ENCODE data around the gene NSUN4.
"Not testable (repeated sequence)": the region's sequence is repeated elsewhere in the genome, so short reads cannot be mapped to it uniquely, and the experiment has no call there.

The NSUN4 gene

GRCh38 chr1:46367701-46368100 lies 27.1 kb downstream of the NSUN4 start:
- not testable (repeated sequence) for DNase-seq (ENCODE audit: low read depth)

- no peak for DNase-seq (ENCODE audit: low read depth)
Measured at GRCh38 chr1:46368791-46369190, 28.2 kb downstream of the NSUN4 start.

GRCh38 chr1:46369542-46370213 lies 29.1 kb downstream of the NSUN4 start:
- DNase-seq (ENCODE audit: low read depth): no peak

- DNase-seq (ENCODE audit: low read depth): no peak
Measured at GRCh38 chr1:46370214-46370633, 29.6 kb downstream of the NSUN4 start.

- DNase-seq (ENCODE audit: low read depth): no peak
Measured at GRCh38 chr1:46372431-46372830, 31.8 kb downstream of the NSUN4 start.

GRCh38 chr1:46379996-46380395 lies 39.4 kb downstream of the NSUN4 start:
- no peak for DNase-seq (ENCODE audit: low read depth)

- no peak for DNase-seq (ENCODE audit: low read depth)
Measured at GRCh38 chr1:46380508-46380907, 39.9 kb downstream of the NSUN4 start.

GRCh38 chr1:46393510-46393909 lies 52.9 kb downstream of the NSUN4 start:
- no peak for DNase-seq (ENCODE audit: low read depth)

- DNase-seq (ENCODE audit: low read depth): no peak
Measured at GRCh38 chr1:46394108-46394871, 53.7 kb downstream of the NSUN4 start, which contains the start of gene FAAH. TSS of gene FAAH (plus strand) at chr1:46394317. CDS start at chr1:46394349, 32 bp downstream.

GRCh38 chr1:46394872-46395465 lies 54.4 kb downstream of the NSUN4 start:
- DNase-seq (ENCODE audit: low read depth): no peak

- no peak for DNase-seq (ENCODE audit: low read depth)
Measured at GRCh38 chr1:46396441-46397398, 56.1 kb downstream of the NSUN4 start.

GRCh38 chr1:46399307-46399706 lies 58.7 kb downstream of the NSUN4 start:
- DNase-seq (ENCODE audit: low read depth): no peak

GRCh38 chr1:46400421-46400820 lies 59.8 kb downstream of the NSUN4 start:
- DNase-seq (ENCODE audit: low read depth): no peak

GRCh38 chr1:46401154-46401913 lies 60.7 kb downstream of the NSUN4 start:
- no peak for DNase-seq (ENCODE audit: low read depth)

GRCh38 chr1:46401964-46402626 lies 61.5 kb downstream of the NSUN4 start:
- DNase-seq (ENCODE audit: low read depth): no peak

- DNase-seq (ENCODE audit: low read depth): no peak
Measured at GRCh38 chr1:46403916-46404315, 63.3 kb downstream of the NSUN4 start.

- DNase-seq (ENCODE audit: low read depth): no peak
Measured at GRCh38 chr1:46404482-46405196, 64.0 kb downstream of the NSUN4 start.

- DNase-seq (ENCODE audit: low read depth): no peak
Measured at GRCh38 chr1:46405197-46405555, 64.6 kb downstream of the NSUN4 start.

- no peak for DNase-seq (ENCODE audit: low read depth)
Measured at GRCh38 chr1:46405724-46406123, 65.1 kb downstream of the NSUN4 start.

Measured in HS-5 (cell line).